GM18505 (cell line): ENCODE measurements around the gene MARK4.

ENCODE experiments used
- ATAC-seq: cut with Tn5 transposase; IDR thresholded peaks from one replicate; pipeline ENCODE4 v1.9.1; 2021; ENCODE audit not compliant: unreplicated experiment
- POLR2A ChIP-seq: IDR thresholded peaks from 4 replicates; pipeline ENCODE4 v1.6.1; 2011; ENCODE audit warnings: borderline replicate concordance; ENCODE audit not compliant: insufficient read depth, insufficient read length; ENCODE audit errors: extremely low read depth

Gene MARK4

DNA sequence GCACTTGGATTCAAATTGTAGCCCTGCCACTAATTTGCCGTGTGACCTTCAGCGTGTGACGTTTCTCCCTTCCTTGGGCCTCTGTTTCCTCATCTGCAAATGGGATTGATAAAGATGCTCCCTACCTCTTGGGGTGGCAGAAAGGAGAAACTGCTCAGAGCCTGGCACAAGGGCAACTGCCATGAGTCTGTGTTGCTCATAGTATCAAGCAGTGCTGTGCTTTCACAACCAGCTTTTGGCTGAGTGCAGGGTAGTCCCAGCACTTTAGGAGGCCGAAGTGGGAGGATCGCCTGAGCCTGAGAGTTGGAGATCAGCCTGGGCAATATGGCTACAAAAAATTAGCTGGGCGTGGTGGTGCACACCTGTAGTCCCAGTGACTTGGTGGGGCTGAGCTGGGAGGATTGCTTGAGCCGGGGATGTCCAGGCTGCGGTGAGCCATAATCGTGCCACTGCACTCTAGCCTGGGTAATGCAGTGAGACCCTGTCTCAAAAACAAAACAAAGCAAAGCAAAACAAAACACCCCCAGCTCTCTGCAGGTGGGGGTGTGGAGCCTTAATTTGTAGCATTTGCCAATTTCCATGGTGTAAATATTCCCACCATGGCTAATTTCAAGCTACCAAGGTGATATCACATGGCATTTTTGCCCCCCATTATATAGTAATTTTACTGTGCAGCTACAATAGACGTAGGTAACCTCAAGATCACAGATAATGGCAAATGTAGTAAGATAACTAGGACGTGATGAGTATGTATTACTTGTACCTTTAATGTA is 1.6 kb upstream of the MARK4 start:
- ATAC-seq: no peak
- TF ChIP-seq POLR2A: no peak

DNA sequence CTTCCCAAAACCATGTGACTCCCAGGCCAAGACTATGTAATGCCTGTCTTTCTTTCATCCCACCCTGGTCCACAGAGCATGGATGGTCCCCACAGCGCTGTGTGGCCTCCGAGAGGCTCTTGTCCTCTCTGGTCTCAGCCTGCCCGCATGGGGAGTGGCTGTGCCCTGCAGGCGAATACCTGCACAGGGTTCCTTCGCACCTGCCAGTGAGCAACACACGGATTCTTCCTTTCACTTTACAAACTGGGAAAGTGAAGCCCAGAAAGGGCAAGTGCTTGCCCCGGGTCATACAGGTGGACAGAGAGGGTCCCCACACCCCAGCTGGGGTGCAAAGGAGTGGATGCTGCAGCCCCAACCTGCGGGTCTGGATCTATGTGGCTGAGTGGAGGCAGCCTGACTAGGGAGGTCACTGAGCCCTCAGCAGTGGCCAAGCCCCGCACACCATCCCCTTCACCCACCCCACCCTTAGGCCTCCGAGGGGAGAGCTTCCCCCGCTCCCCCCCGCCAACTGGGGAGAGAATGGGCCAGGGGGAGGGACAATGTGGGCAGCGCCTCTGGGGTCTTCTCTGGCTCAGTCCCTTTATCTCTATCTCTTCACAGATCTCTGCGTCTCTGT is 747 bp upstream of the MARK4 start:
- TF ChIP-seq POLR2A: no peak
- ATAC-seq: no peak

DNA sequence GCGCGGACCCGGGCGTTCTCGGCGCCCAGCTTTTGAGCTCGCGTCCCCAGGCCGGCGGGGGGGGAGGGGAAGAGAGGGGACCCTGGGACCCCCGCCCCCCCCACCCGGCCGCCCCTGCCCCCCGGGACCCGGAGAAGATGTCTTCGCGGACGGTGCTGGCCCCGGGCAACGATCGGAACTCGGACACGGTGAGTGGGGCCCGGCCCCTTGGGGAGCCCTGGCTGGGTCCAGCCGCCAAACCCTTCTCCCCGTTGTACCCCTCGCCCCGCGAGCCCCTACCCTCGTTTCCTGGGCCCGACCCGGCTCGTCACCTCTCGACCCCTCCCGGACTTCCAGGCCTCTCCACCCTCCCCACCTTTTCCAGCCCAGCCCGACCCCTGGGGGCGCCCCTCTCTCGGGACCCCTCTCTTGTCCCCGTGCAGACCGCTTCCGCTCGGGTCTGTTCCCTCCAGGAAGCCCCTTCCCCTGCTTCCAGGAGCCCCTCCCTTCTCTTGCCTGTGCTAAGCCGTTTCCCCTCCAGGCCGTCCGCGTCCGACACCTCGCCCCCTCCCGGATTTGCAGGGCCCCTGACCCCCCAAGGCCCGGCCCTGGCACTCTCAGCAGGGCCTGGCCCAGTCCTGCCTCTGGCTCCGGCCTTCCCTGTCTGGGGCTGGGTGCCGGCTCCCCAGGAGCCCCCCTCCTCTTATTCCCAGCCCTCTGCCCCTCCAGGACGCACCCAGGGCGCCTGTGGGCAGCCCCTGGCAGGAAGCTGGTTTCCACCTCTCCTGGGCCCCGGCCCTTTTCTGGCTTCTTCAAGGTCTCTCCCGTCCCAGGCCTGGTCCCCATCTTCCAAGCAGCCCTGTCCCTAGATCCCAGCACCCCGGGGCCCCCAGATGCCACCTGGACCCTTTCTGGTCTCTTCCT is 632 bp downstream of the MARK4 start:
- no peak for TF ChIP-seq POLR2A
- ATAC-seq: no peak

DNA sequence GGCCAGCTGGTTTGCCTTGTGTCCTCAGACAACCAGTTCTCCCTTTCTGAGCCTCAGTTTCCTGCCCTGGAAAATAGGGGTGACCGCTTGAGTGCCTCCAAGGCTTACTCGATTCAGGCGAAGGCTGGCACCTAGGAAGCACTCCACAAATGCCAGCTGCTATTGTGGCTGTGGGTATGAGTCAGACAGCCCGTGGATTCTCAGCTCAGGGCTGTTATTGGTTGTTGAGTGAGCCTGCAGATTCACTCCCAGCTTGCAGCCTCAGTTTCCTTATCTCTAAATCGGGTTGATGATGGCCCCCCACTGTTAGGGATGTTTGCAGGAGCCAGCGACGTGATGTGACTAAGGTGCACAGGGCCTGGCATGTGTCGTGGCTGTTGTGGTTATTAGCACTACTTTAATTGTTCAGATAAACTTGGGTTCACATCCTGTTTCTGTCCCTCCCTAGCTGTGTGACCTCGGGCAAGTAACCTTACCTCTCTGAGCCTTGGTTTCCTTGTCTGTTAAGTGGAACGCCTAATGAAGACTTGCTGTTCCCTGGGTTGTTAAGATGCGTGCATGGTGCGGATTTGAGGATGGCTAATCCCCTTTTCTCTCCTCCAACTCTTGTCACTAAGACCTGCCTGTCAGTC is 2.4 kb downstream of the MARK4 start:
- no peak for ATAC-seq
- TF ChIP-seq POLR2A: no peak

DNA sequence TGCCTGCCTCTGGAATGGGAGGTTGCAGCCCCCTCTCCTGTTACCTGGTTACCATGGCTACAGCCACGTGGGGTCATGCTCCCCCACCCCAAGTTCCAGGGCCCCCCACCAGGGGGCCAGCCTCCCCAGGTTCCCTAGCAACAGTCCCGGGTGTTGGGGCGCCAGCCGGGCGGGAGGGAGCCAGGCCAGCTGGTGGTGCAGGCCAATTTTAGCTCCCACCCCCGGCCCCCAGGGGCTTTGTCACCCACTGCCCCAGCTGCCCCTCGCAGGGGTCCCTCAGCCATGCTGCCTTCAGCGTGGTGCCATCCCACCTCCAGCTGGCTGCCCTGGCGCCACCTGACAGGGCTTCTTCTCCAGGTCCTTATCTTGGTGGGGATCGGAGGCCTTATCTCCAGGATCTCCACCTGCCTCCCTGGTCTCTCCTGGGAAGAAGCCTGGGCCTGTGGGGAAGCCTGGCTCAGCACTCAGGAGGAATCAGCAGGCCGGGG is 3.0 kb downstream of the MARK4 start:
- TF ChIP-seq POLR2A: no peak
- no peak for ATAC-seq

DNA sequence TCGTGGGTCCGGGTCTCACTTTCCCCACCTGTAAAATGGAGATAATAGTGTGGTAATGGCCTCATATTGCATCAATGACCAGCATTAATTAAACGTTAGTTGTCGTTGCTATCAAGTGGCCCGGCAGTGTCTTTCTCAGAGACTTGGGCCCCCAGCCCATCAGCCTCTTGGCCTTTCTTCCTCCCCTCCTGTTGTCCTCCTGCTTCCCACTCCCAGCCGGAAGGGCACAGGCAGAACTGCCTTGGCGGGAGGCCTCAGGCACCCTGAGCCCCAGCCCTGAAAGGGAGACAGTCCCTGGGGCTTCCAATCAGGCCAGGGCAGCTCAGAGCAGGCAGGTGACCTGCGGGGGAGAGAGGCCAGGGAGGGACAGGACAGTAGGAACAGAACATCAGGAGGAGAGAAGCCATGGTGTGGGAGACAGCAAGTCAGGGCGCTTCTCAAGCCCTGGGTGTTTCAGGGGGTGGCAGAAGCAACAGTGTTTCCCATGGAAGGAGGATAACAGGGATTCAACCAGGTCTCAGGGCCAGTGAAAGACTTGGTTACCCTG is 4.6 kb downstream of the MARK4 start:
- ATAC-seq: no peak
- no peak for TF ChIP-seq POLR2A

DNA sequence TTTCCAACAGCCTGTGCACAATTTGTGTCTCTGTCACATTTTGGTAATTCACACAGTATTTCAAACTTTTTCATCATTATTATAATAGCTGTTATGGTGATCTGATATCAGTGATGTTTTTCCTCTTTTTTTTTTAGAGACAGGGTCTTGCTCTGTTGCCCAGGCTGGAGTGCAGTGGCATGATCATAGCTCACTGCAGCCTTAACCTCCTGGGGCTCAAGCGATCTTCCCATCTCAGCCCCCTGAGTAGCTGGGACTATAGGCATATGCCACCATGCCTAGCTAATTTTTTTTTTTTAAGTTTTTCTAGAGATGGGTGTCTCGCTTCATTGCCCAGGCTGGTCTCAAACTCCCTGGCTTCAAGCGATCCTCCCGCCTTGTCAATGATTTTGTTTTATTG is 5.8 kb downstream of the MARK4 start:
- ATAC-seq: no peak

DNA sequence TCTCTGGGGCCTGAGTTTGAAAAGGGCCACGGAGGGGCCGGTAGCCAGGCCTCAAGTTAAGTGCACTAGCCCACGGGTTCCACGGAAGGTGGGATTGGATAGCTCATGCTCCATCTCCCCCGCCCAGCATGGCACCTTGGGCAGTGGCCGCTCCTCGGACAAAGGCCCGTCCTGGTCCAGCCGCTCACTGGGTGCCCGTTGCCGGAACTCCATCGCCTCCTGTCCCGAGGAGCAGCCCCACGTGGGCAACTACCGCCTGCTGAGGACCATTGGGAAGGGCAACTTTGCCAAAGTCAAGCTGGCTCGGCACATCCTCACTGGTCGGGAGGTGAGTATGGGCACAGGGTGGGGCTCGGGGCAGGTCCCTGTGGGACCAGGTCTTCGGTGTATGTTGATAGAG is 7.8 kb downstream of the MARK4 start:
- TF ChIP-seq POLR2A: no peak
- no peak for ATAC-seq

More for the DNA sequence above, 5.8 kb downstream of the MARK4 start:
- no peak for TF ChIP-seq POLR2A

DNA sequence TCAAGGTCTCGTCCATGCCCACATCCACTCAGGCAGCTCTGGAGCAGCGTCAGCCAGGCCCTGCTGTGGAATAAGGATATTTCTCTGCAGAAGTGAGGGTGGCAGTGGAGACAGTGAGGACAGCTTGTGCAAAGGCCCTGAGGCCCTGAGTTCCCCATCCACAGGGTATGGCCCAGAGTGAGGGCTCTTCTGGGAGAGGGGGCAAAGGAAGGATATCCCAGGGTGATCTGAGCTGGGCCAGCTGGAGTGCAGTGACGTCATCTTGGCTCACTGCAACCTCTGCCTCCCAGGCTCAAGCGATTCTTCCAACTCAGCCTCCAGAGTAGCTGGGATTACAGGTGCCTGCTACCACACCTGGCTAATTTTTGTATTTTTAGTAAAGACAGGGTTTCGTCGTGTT is 11.5 kb downstream of the MARK4 start:
- TF ChIP-seq POLR2A: no peak
- ATAC-seq: no peak

DNA sequence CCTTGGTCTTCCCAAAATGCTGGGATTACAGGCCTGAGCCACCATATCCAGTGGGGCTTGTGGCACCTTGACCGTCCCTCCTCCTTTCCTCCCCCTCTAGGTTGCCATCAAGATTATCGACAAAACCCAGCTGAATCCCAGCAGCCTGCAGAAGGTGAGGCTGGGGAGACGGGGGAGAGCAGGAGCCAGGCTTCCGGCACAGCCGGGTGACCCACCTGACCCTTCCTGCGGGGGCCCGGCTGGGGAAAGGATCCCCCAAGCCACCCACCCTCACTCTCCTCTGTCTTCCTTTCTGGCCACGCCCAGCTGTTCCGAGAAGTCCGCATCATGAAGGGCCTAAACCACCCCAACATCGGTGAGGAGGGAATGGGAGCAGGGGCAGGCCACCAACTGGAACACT is 11.9 kb downstream of the MARK4 start:
- no peak for ATAC-seq
- no peak for TF ChIP-seq POLR2A

DNA sequence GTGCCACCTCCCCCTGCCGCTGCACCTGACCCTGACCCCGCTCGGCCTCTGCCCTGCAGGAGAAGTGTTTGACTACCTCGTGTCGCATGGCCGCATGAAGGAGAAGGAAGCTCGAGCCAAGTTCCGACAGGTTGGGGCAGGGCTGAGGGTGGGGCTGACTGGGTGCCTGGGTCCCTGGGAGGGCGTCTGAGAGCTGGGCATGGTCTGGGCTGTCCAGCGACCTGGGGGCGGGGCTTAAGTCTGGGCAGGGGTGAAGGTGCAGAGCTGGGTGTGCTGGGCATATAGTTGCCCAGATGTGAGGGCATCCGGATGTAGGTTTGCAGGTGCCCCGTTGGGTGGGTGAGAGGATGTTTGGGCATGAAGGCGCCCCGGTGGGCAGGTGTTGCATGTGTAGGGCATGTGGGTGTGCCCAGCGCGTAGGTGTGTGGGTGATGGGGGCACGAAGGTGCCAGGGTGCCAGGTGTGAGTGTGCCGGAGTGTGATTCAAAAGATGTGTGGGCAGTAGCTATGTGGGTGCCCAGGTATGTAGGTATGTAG is 13.8 kb downstream of the MARK4 start:
- no peak for TF ChIP-seq POLR2A
- ATAC-seq: no peak

DNA sequence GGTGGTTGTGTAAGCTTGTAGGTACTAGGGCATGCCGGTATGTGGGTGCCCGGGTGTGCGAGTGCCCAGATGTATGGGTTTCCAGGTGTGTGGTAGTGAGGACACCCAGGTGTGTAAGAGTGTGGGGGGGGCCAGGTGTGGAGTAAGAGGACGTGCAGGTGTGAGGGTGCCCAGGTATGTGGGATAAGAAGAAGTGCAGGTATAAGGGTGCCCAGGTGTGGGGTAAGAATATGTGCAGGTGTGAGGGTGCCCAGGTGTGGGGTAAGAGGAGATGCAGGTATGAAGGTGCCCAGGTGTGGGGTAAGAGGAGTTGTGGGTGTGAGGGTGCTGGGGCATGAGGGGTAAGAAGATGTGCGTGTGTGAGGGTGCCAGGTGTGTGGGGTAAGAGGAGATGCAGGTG is 14.3 kb downstream of the MARK4 start:
- no peak for TF ChIP-seq POLR2A
- no peak for ATAC-seq
